Measurements from ENCODE around the gene AURKB.

AURKB gene

DNA sequence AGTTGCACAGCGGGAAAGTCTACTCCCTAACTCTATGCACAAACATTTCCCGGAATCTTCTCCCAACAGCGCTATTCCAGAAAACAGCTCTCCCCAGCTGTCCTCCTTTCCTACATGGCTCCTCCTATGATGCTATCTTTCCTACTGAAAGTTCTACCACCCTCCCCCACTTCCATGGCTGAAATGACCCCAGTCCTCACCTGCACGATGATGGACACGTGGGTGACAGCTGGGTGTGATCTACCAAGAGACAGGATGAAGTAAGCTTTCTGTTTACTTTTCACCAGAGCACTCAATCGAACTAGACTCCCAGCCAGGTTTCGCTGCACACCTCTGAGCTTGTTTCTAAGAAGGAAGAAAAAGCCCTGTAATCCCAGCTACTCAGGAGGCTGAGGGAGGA is 26.8 kb upstream of the AURKB start:
- Histone ChIP-seq H3K9me2 (replicated peaks; ENCODE audit: low read depth, low read length) (no peaks in the 10 kb centered on the region), H4K20me1 (ENCODE audit: insufficient read depth, low read length, poor library complexity, severe bottlenecking) (no peaks in the 10 kb centered on the region), H3K4me2 (ENCODE audit: low read depth, low read length, poor library complexity, severe bottlenecking) (no peak overlapping the region), H3K9me3 (ENCODE audit: insufficient read depth, low read depth, low read length) (no peaks in the 10 kb centered on the region), H3K27me3 (ENCODE audit: insufficient read depth, low read length, poor library complexity, severe bottlenecking) (no peaks in the 10 kb centered on the region), H3F3A (ENCODE audit: low read depth) (no peaks in the 10 kb centered on the region), H3K4me1 (ENCODE audit: insufficient read depth, low read length, poor library complexity, severe bottlenecking) (no peaks in the 10 kb centered on the region), H3K9ac (ENCODE audit: low read depth, low read length, poor library complexity, severe bottlenecking) (no peak overlapping the region), H3K79me2 (ENCODE audit: insufficient read depth, low read length) (peaks cover 6% of the 10 kb centered on the region; the same call in 1 of the 2 replicates), H3K4me3 (ENCODE audit: low read length, poor library complexity, severe bottlenecking) (no peak overlapping the region), H2AFZ (ENCODE audit: low read length) (no peak overlapping the region), H3K36me3 (ENCODE audit: insufficient read depth, low read length) (peaks cover 70% of the 10 kb centered on the region; the same call in 1 of the 2 replicates)
- TF ChIP-seq, protein P1, sequence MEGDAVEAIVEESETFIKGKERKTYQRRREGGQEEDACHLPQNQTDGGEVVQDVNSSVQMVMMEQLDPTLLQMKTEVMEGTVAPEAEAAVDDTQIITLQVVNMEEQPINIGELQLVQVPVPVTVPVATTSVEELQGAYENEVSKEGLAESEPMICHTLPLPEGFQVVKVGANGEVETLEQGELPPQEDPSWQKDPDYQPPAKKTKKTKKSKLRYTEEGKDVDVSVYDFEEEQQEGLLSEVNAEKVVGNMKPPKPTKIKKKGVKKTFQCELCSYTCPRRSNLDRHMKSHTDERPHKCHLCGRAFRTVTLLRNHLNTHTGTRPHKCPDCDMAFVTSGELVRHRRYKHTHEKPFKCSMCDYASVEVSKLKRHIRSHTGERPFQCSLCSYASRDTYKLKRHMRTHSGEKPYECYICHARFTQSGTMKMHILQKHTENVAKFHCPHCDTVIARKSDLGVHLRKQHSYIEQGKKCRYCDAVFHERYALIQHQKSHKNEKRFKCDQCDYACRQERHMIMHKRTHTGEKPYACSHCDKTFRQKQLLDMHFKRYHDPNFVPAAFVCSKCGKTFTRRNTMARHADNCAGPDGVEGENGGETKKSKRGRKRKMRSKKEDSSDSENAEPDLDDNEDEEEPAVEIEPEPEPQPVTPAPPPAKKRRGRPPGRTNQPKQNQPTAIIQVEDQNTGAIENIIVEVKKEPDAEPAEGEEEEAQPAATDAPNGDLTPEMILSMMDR (conservative IDR thresholded peaks at IDR 0.05; ENCODE audit: low read length) = no peak
- TF ChIP-seq EZH2phosphoT487 (IDR thresholded peaks at IDR 0.05; ENCODE audit: borderline replicate concordance) = no peak

DNA sequence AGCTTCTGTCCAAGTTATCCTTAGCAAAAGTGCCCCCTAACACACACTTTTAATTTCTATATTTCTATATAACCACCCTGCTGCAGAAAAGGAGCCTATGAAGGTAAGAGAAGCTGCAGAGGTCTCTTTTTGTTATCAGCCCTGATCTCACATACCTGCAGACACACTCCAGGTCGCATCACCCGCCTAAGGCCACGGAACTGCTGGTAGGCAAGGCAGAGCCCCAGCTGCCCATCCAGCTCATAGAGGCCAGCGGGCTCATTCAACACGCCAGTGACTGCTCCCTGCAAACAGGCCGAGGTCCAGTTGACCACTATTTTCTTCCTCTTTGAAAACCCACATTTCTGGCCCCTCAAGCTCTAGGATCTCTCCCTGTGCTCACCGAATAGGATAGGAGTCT is 25.3 kb upstream of the AURKB start:
- Histone ChIP-seq H3K79me2 (ENCODE audit: insufficient read depth, low read length) (peaks cover 6% of the 10 kb centered on the region; the same call in 1 of the 2 replicates), H3K36me3 (ENCODE audit: insufficient read depth, low read length) (peaks cover 85% of the 10 kb centered on the region; the same call in 1 of the 2 replicates), H4K20me1 (ENCODE audit: insufficient read depth, low read length, poor library complexity, severe bottlenecking) (no peaks in the 10 kb centered on the region), H3K27me3 (ENCODE audit: insufficient read depth, low read length, poor library complexity, severe bottlenecking) (no peaks in the 10 kb centered on the region), H3K9ac (ENCODE audit: low read depth, low read length, poor library complexity, severe bottlenecking) (no peak overlapping the region), H3K9me3 (ENCODE audit: insufficient read depth, low read depth, low read length) (no peaks in the 10 kb centered on the region), H3K4me3 (ENCODE audit: low read length, poor library complexity, severe bottlenecking) (no peak overlapping the region), H3F3A (ENCODE audit: low read depth) (no peaks in the 10 kb centered on the region), H3K9me2 (replicated peaks; ENCODE audit: low read depth, low read length) (no peaks in the 10 kb centered on the region), H3K4me2 (ENCODE audit: low read depth, low read length, poor library complexity, severe bottlenecking) (no peak overlapping the region), H3K4me1 (ENCODE audit: insufficient read depth, low read length, poor library complexity, severe bottlenecking) (no peaks in the 10 kb centered on the region), H2AFZ (ENCODE audit: low read length) (no peak overlapping the region)
- TF ChIP-seq, protein P1 (conservative IDR thresholded peaks at IDR 0.05; ENCODE audit: low read length) = no peak
- no peak for TF ChIP-seq EZH2phosphoT487 (IDR thresholded peaks at IDR 0.05; ENCODE audit: borderline replicate concordance)

DNA sequence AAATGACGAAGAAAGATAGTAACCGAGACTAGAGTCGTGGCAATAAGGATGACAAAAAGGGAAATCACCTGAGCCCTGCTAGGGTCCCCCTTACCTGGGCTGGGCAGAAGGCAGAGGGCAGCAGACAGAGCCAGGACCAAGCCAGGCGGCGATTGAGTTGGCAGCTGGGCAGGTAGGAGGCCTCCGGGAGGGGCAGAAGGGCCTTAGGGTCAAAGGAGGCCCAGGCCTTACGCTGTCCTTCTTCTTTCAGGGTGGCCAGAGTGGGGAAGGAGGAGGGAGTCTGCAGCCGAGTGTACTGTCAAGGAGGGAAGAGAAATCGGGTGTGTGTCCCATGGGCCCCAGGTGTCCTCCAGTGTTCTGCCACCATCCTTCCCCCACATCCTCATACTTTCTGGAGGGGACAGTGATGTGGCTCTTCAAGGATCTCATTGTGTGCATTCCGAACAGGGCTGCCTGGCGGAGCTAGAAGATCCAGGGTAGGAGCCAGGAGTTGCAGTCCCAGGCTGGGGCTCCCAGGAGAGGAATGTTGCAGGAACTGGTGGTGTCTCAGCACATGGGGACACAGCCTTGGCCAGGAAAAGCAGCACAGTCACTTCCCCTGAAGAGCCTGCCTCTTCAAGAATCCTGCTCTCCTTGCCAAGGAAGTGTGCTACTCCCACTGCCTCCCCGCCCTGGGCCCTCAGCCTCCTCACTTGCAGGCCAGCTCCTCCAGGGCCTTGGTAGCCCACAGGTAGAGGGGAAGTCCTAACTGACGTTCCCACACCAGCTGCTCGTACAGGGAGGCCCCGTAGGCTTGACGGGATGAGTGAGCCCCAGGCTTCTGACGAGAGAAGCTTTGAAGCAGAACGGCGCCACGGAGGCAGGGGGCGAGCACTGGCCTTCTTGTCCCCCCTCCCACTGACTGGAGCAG is 24.2 kb upstream of the AURKB start:
- Histone ChIP-seq H2AFZ (ENCODE audit: low read length) (no peak overlapping the region), H3K9me2 (replicated peaks; ENCODE audit: low read depth, low read length) (no peaks in the 10 kb centered on the region), H3K9me3 (ENCODE audit: insufficient read depth, low read depth, low read length) (no peaks in the 10 kb centered on the region), H3K4me3 (ENCODE audit: low read length, poor library complexity, severe bottlenecking) (no peak overlapping the region), H3K36me3 (ENCODE audit: insufficient read depth, low read length) (peaks cover 93% of the 10 kb centered on the region; the same call in 1 of the 2 replicates), H3K27me3 (ENCODE audit: insufficient read depth, low read length, poor library complexity, severe bottlenecking) (no peaks in the 10 kb centered on the region), H3F3A (ENCODE audit: low read depth) (no peaks in the 10 kb centered on the region), H3K4me2 (ENCODE audit: low read depth, low read length, poor library complexity, severe bottlenecking) (no peak overlapping the region), H3K9ac (ENCODE audit: low read depth, low read length, poor library complexity, severe bottlenecking) (no peak overlapping the region), H3K79me2 (ENCODE audit: insufficient read depth, low read length) (no peaks in the 10 kb centered on the region), H3K4me1 (ENCODE audit: insufficient read depth, low read length, poor library complexity, severe bottlenecking) (no peaks in the 10 kb centered on the region), H4K20me1 (ENCODE audit: insufficient read depth, low read length, poor library complexity, severe bottlenecking) (no peaks in the 10 kb centered on the region)
- TF ChIP-seq, protein P1 (conservative IDR thresholded peaks at IDR 0.05; ENCODE audit: low read length) = no peak
- TF ChIP-seq EZH2phosphoT487 (IDR thresholded peaks at IDR 0.05; ENCODE audit: borderline replicate concordance) = no peak
